Astrocyte of the spinal cord (primary cell): ENCODE results near the gene SGTB.

Source experiments
- DNase-seq: peaks from one replicate; pipeline ENCODE4 v3.0.0; 2011; ENCODE audit warnings: low read depth, low spot score
- H3K4me3 ChIP-seq: 2 replicates; pipeline ENCODE4 v1.5.1; 2011; ENCODE audit warnings: low read depth, mild to moderate bottlenecking, low read length, moderate library complexity
- CTCF ChIP-seq: IDR thresholded peaks from 2 replicates; pipeline ENCODE4 v1.5.1; 2012; ENCODE audit warnings: low read depth, mild to moderate bottlenecking, low read length, inconsistent platforms
- in situ Hi-C: cut with HindIII; loops from 2 replicates; pipeline ENCODE4 v1.10.0; 2017; ENCODE audit warnings: low sequenced_read_pairs

SGTB gene

GRCh38 chr5:65727491-65728156, 5.7 kb upstream of the SGTB start:
- no peak for DNase-seq
- in situ Hi-C loops: no loop called here
- no peak overlapping the region for H3K4me3 ChIP-seq
- no peak for TF ChIP-seq CTCF

GRCh38 chr5:65722575-65723403, 880 bp upstream of the SGTB start:
- in situ Hi-C loops: no loop called here
- no peak for TF ChIP-seq CTCF
- H3K4me3 ChIP-seq: peak overlapping the region; percentile 81
- peak; percentile 78 for DNase-seq

- peak overlapping the region; percentile 81 for H3K4me3 ChIP-seq
- in situ Hi-C loops: no loop called here
- DNase-seq: peak; percentile 77
- no peak for TF ChIP-seq CTCF
These were observed 724 bp downstream of the SGTB start for GRCh38 chr5:65721050-65721719.

GRCh38 chr5:65718576-65719310, 3.2 kb downstream of the SGTB start:
- in situ Hi-C loops: no loop called here
- H3K4me3 ChIP-seq: no peak overlapping the region
- DNase-seq: no peak
- no peak for TF ChIP-seq CTCF

- in situ Hi-C loops: no loop called here
- DNase-seq: no peak
- no peak overlapping the region for H3K4me3 ChIP-seq
- no peak for TF ChIP-seq CTCF
These were observed 13.8 kb downstream of the SGTB start for GRCh38 chr5:65708145-65708544.

- H3K4me3 ChIP-seq: no peak overlapping the region
- DNase-seq: no peak
- in situ Hi-C loops: no loop called here
- TF ChIP-seq CTCF: no peak
These were observed 14.2 kb downstream of the SGTB start for GRCh38 chr5:65707663-65708062.
